Upper lobe of left lung (tissue), 4 donors: ENCODE data around the gene CCDC121.

Source experiments
- CTCF ChIP-seq, 6 experiments: fragments of 450-650 bp in 4 of 6; fragments of 200-600 bp in 2 of 6; sonication (generic) in 2 of 6; IDR thresholded peaks; one replicate each; pipeline ENCODE4 v1.5.1; 2016 to 2019; ENCODE audit warnings: antibody characterized with exemption in 6 of 6
- EP300 ChIP-seq, 4 donors: sonication (generic); formaldehyde crosslinking; IDR thresholded peaks; one replicate each; pipeline ENCODE4 v1.5.1; 2017; ENCODE audit warnings: antibody characterized with exemption in 4 of 4, control low read depth in 2 of 4
- POLR2A ChIP-seq, 4 donors: fragments of 450-650 bp; IDR thresholded peaks; one replicate each; pipeline ENCODE4 v1.5.1; 2016 to 2017; ENCODE audit warnings: antibody characterized with exemption in 4 of 4, mild to moderate bottlenecking in 2 of 4

GRCh38 chr2:27661371-27661770 lies 32.6 kb upstream of the CCDC121 start:
- TF ChIP-seq EP300 (IDR thresholded peaks at IDR 0.05) = no peak
- no peak for TF ChIP-seq CTCF (IDR thresholded peaks at IDR 0.05)
- no peak for TF ChIP-seq POLR2A (IDR thresholded peaks at IDR 0.05)
